NCI-H2227 treated with DMSO at 0.1 percent for 48 hours (cell line): Measurements from ENCODE around the gene CCDC112.
A peak's percentile ranks its signal among the peaks of the same experiment; 100 is the strongest.
"Not testable (repeated sequence)": the region's sequence is repeated elsewhere in the genome, so short reads cannot be mapped to it uniquely, and the experiment has no call there.

Experiments used
- DNase-seq: peaks from one replicate; lab custom pipeline; 2025; lab: John Stamatoyannopoulos, UW

The CCDC112 gene

DNA sequence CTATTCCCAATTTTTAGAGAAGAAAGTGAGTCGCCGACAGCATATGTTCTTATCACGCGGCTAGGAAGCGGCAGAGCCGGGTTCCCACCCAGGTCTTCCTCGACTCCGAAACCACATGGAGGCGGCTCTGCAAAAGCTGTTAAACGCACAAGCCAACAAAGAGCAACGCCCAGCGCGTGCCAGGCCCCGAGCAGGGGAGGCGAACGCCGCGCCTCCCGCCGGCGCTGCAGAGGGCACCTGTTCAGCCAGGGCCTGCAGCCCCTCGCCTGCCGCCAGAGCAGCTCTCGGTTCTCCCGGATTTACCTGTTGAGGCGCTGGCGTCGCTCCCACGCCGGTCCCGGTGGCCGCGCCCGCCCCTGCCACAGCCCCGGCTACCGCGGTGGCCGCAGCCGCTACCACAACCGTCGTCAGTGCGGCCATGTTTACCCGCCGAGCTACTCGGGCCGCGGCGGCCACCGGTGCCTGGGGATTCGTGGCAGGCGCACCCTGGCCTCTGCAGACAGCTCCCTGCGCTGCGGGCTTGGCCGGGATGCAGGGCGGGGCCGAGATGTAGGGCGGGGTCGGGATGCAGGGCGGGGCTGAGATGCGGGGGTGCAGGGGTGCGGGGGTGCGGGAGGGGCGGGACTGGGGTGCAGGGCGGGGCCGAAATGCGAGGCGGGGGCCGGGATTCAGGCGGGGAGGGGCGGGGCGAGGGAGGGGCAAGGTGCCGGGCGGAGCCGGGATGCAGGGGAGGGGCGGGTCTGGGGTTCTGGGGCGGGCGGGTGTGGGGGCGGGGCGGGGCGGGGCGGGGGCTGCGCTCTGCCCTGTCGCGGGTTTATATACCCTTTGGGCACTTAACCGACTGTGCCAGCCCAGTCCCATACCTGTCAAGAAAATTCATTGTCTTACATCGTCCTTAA lies at the start of gene CCDC112:
TSS of gene CCDC112 (minus strand) at position 531 of the 899 bp plus-strand sequence. CDS start at position 420, 111 bp downstream.
- peak; percentile 63 for DNase-seq

GRCh38 chr5:115345344-115345743 lies 48.9 kb upstream of the CCDC112 start:
- no peak for DNase-seq

DNA sequence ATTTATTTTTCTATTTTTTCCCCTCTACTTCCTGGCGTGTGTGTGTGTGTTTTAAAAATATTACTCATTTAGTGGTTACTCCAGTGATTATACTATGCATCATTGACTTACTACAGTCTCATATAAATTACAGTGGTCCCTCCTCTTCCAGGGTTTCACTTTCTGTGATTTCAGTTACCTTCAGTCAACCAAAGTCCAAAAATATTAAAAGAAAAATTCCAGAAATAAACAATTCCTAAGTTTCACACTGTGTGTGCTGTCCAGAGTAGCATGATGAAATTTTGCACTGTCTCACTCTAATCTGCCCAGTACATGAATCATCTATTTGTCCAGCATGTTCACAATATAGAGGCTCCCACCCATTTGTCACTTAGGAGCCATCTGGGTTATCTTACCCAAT lies 47.4 kb upstream of the CCDC112 start:
- no peak for DNase-seq

DNA sequence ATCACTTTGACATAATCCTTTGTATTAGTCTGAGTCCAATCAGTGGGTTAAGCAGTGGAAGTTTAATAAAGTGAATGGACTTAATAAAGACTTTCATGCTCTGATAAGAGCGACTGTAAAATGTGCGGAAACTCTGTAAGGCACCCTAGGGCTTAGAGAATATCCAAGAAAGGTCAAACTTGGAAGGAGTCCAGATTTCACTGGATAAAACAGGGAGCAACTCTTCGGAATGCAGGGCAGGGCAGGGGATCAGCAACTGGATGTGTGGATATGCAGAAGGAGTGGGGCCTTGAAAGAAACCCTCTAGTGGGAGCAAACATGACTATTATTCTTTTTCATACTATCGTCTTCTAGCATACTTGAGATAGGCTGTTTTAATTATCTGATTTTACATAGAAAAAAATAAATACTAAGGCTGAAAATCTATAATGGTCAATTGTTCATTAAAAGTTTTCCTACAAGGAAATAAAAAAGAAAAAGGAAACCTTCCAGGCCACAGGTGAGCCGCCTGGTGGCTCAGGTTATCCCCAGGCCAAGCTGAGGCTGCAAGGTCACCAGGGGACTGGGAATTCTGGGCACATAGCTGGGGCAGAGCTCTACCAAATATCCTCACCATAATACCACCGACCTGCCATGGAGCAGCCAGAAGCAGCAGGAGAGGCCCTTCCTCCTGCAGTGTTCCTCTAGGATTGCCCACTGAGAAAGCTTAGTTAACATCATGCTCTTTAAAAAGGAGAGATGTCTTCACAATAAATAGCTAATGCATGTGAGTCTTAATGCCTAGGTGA lies 46.3 kb upstream of the CCDC112 start:
- DNase-seq = no peak

- DNase-seq = no peak
Measured at GRCh38 chr5:115341745-115342144, 45.3 kb upstream of the CCDC112 start.

- DNase-seq = no peak
Measured at GRCh38 chr5:115338851-115339250, 42.4 kb upstream of the CCDC112 start.

DNA sequence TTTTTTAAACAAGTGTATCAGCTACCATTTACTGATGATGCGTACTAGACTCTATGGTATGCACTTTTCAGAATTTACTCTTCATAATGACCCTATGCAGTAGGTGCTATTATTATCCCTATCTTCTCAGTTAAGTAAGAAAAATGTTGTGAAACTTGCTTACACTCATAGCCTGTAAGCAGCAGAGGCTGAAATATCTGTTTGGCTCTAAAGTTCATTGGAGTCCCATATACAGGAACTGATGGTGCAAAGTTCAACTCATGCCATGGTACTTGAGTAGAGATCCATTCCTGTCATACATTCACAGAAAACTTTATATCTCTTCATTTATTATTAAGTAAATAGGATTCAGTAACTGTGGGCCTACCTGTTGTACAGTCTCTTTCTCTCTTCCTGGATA lies 41.4 kb upstream of the CCDC112 start:
- no peak for DNase-seq

GRCh38 chr5:115336964-115337363 lies 40.5 kb upstream of the CCDC112 start:
- DNase-seq = no peak

GRCh38 chr5:115336201-115336720 lies 39.8 kb upstream of the CCDC112 start:
- no peak for DNase-seq

- DNase-seq = no peak
Measured at GRCh38 chr5:115335301-115335700, 38.8 kb upstream of the CCDC112 start.

DNA sequence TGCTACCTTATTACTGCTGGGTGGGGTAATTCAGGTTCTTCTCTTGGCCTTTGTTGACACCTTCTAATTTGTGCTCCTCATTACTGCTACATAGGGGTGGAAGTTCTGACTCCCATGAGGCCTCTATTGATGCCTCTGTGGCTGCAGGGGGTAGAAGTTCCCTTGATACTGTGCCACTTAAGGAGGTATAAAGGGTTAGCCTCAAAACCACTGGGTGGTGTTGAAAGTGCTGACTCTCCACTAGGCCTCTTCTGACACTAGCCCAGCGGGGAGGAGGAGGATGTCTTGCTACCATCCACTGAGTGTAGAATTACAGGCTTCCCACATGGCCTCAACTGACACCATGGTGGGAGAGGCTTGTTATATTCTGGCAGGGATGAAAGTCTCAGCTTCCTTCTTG lies 36.7 kb upstream of the CCDC112 start:
- DNase-seq = no peak

DNA sequence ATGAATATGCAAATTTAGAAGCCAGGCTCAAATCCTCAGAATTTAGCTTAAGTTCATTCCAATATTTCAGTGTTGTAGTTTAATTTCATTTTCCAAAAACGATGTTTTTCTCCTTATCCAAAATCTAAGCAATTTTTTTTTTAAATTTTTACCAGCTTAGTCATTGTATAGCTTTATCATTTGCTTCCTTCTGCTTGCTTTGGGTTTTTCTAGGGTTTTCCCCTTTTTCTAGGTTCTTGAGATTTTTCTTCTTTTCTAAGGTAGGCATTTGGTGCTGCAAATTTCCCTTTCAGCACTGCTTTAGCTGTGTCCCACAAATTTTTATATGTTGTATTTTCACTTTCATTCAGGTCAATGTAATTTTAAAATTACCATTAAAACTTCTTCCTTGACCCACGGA lies 34.4 kb upstream of the CCDC112 start:
- no peak for DNase-seq

DNA sequence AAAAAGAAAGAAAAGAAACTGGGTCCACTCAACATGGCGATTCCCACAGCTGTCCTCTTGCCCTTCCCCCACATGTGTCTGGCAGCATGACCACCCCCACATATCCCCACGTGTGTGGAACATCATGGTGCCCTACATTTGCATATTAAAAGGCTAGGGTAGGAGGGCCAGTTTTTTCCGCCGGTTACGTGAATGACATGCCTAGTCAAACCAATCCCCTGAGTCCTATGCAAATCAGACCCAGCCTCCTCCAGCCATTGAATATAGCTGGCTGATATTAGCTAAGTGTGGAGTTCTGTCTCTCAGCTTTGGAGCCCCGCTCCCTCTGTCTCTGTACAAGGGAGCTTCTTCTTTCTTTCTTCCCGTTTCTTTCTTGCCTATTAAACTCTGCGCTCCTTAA lies 33.0 kb upstream of the CCDC112 start:
- DNase-seq = peak; percentile 82

GRCh38 chr5:115328617-115329274 lies 32.3 kb upstream of the CCDC112 start:
- DNase-seq = not testable (repeated sequence)

GRCh38 chr5:115325296-115325959 lies 29.0 kb upstream of the CCDC112 start:
- no peak for DNase-seq

DNA sequence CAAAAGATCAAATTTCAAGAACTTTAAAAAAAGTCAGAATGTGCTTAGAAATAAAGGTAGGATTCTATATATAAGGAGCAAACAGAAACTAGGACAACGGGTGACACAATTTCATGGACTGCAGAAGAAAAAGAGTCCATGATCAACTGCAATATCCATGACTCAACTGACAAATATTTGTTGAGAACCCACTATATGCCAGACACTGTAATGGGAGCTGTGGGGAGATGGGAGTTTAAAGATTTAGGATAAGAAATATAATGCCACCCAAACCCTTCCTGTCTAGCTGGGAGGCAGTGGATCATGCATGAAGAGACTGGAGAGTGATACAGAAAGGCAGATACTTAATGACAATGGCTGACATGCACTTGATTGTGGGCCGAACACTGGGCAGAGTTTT lies 27.6 kb upstream of the CCDC112 start:
- no peak for DNase-seq

GRCh38 chr5:115322729-115323128 lies 26.3 kb upstream of the CCDC112 start:
- no peak for DNase-seq

DNA sequence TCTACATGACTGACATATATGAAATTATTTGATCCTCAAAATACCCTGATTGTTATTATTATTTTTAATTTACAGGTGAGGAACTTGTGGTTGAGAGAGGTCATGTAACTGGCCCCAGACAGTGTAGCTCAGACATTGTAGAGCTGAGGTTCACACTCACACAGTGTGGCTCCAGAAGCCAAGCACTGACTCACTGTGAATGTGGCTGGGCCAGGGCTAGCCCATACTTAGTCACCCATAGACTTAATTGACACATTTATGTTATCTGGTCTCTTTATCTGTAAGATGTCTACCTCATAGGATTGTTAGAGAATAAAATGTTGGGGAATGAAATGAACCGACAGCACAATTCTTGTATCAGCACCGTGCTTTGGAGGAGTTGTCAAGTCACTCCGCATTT lies 24.9 kb upstream of the CCDC112 start:
- DNase-seq = no peak

GRCh38 chr5:115320515-115320914 lies 24.1 kb upstream of the CCDC112 start:
- DNase-seq = no peak

GRCh38 chr5:115320006-115320405 lies 23.6 kb upstream of the CCDC112 start:
- no peak for DNase-seq

DNA sequence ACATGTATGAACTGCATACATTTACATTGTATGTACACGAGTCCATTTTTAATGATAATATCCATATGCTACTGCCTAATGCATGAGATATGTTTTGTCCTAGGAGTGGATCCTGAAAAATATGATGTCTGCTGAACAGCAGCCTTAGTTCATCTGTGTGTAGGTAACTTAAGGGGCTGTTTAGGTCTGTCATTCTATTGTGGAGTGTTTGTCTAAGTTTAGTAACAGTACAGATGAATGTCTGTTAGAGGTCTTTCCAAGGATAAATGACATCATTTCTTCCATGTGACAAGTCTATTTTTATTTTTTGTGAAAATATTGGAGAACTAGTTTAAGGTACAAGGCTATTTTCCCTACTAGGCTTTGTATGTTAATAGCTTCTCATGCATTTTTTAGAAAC lies 22.6 kb upstream of the CCDC112 start:
- no peak for DNase-seq

DNA sequence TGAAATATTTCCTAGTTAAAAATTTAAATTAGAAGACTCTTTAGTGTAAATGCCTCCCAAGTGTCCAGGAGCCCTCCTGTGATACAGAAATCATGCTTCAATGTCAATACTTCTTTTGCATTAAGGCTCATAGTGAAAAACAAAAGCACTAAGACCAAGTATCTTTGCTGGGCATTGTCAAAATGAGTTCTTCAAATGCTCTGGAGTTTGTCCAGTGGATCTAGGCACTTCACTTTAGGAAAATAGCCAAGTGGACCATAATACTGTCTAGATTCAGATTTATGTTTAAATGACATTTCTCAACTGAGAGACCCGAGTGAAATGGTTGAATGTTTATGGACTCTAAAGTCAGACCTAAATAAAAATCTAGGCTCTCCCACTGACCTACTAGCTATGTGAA lies 21.3 kb upstream of the CCDC112 start:
- no peak for DNase-seq
